HepG2 (cell line): ENCODE measurements around the gene FXYD1. TPM values are rescaled to one million over a fixed set of nuclear protein-coding genes. Genes with fewer than 3 reads are reported as not detected.

Experiments
- BCL6 ChIP-seq: IDR thresholded peaks from 2 replicates; pipeline ENCODE4 v1.6.1; 2016; ENCODE audit warnings: missing genetic modification reagents, missing compliant biosample characterization
- DMAP1 ChIP-seq: IDR thresholded peaks from 2 replicates; pipeline ENCODE4 v1.6.1; 2016
- ELF3 ChIP-seq: IDR thresholded peaks from 2 replicates; pipeline ENCODE4 v1.6.1; 2016; ENCODE audit warnings: missing genetic modification reagents, missing compliant biosample characterization
- HCFC1 ChIP-seq: fragments of 150-350 bp; IDR thresholded peaks from 2 replicates; pipeline ENCODE4 v1.6.1; 2014; ENCODE audit warnings: low read depth, low read length
- HNRNPK ChIP-seq: fragments of 200-400 bp; formaldehyde crosslinking; IDR thresholded peaks from 2 replicates; pipeline ENCODE4 v1.6.1; 2018; ENCODE audit warnings: low read length, low read depth, moderate library complexity, mild to moderate bottlenecking; ENCODE audit not compliant: poor library complexity, severe bottlenecking
- KDM1A ChIP-seq: IDR thresholded peaks from 2 replicates; pipeline ENCODE4 v1.6.1; 2016; ENCODE audit warnings: missing compliant biosample characterization
- KLF16 ChIP-seq, 2 experiments: sonication (generic) in 1 of 2; formaldehyde crosslinking in 1 of 2; IDR thresholded peaks; 2 replicates each; pipeline versions ENCODE4 v1.6.1 to v1.8.0; 2016 to 2023; ENCODE audit warnings: missing genetic modification reagents in 2 of 2, missing compliant biosample characterization in 1 of 2
- MIXL1 ChIP-seq: IDR thresholded peaks from 2 replicates; pipeline ENCODE4 v1.6.1; 2016
- NKX3-1 ChIP-seq: sonication (generic); formaldehyde crosslinking; IDR thresholded peaks from 2 replicates; pipeline ENCODE4 v1.5.0; 2020; ENCODE audit warnings: missing genetic modification reagents
- NPAS2 ChIP-seq: sonication (generic); formaldehyde crosslinking; IDR thresholded peaks from 2 replicates; pipeline ENCODE4 v1.8.0; 2022; ENCODE audit warnings: mild to moderate bottlenecking, missing genetic modification reagents, borderline replicate concordance
- NR2F6 ChIP-seq, 2 experiments: IDR thresholded peaks; 2 replicates each; pipeline ENCODE4 v1.6.1; 2016; ENCODE audit warnings: antibody characterized with exemption in 1 of 2, mild to moderate bottlenecking in 1 of 2
- SMARCE1 ChIP-seq: fragments of 450-650 bp; IDR thresholded peaks from 2 replicates; pipeline ENCODE4 v1.6.1; 2017; ENCODE audit warnings: borderline replicate concordance
- XRCC5 ChIP-seq: fragments of 200-400 bp; formaldehyde crosslinking; optimal IDR thresholded peaks from 2 replicates; pipeline ENCODE3; 2017; ENCODE audit warnings: mild to moderate bottlenecking, low read length
- ZKSCAN5 ChIP-seq: sonication (generic); formaldehyde crosslinking; IDR thresholded peaks from 2 replicates; pipeline ENCODE4 v1.5.1; 2020; ENCODE audit warnings: mild to moderate bottlenecking, missing genetic modification reagents
- ZNF230 ChIP-seq: sonication (generic); formaldehyde crosslinking; IDR thresholded peaks from 2 replicates; pipeline ENCODE4 v1.4.0; 2020; ENCODE audit warnings: mild to moderate bottlenecking, missing genetic modification reagents
- ZNF337 ChIP-seq: sonication (generic); formaldehyde crosslinking; IDR thresholded peaks from 2 replicates; pipeline ENCODE4 v1.5.1; 2020; ENCODE audit warnings: missing genetic modification reagents, low read depth, mild to moderate bottlenecking, borderline replicate concordance
- ZNF543 ChIP-seq: sonication (generic); formaldehyde crosslinking; IDR thresholded peaks from 2 replicates; pipeline ENCODE4 v1.4.0; 2020; ENCODE audit warnings: mild to moderate bottlenecking, missing genetic modification reagents
- ZNF660 ChIP-seq: sonication (generic); formaldehyde crosslinking; IDR thresholded peaks from 2 replicates; pipeline ENCODE4 v1.5.1; 2020; ENCODE audit warnings: mild to moderate bottlenecking, low read depth, missing genetic modification reagents, borderline replicate concordance
- ZNF746 ChIP-seq: sonication (generic); formaldehyde crosslinking; IDR thresholded peaks from 2 replicates; pipeline ENCODE4 v1.8.0; 2022; ENCODE audit warnings: mild to moderate bottlenecking, missing genetic modification reagents
- ZNF792 ChIP-seq: IDR thresholded peaks from 2 replicates; pipeline ENCODE4 v1.6.1; 2016
- polyA plus RNA-seq, 8 experiments: library from polyadenylated mRNA; depleted of rRNA in 3 of 8; stranded (reverse) in 7 of 8; unstranded in 1 of 8; fragments of >200 nt; fragmentation: Illumina TruSeq in 4 of 8; extraction: Trizol in 4 of 8; gene quantifications; 2 replicates each; pipeline versions ENCODE4 v1.2.1 to v1.2.3, GENCODE V29; 2011 to 2016; ENCODE audit warnings: low read depth in 4 of 8, missing spikeins in 1 of 8, mixed read lengths in 1 of 8; ENCODE audit not compliant: insufficient read depth in 1 of 8
- total RNA-seq, 5 experiments: library from RNA; depleted of rRNA; stranded (reverse); fragments of >200 nt; fragmentation: Illumina TruSeq; extraction: Trizol; gene quantifications; 2 replicates each; pipeline ENCODE4 v1.2.3, GENCODE V29; 2016; ENCODE audit warnings: low read depth in 1 of 5
- TF ChIP-seq, protein P1 (sequence below): sonication (generic); formaldehyde crosslinking; IDR thresholded peaks from 2 replicates; pipeline ENCODE4 v1.4.0; 2020; ENCODE audit warnings: mild to moderate bottlenecking, low read depth, missing genetic modification reagents
- TF ChIP-seq, protein P2 (sequence below): sonication (generic); formaldehyde crosslinking; IDR thresholded peaks from 2 replicates; pipeline ENCODE4 v1.4.0; 2020; ENCODE audit warnings: missing genetic modification reagents, borderline replicate concordance
- TF ChIP-seq, protein P3 (sequence below): IDR thresholded peaks from 2 replicates; pipeline ENCODE4 v1.6.1; 2012; ENCODE audit warnings: low read depth, low read length, improper control_type of control experiment
- TF ChIP-seq, protein P4 (sequence below): sonication (generic); formaldehyde crosslinking; IDR thresholded peaks from 2 replicates; pipeline ENCODE4 v1.4.0; 2020; ENCODE audit warnings: missing genetic modification reagents

The FXYD1 gene
- total and polyA plus RNA-seq, 2 of the 13 experiments (the other 11 are each of a cell fraction or from before 2014, with no cell fraction given), result 31.2 TPM; not detected in 1

DNA sequence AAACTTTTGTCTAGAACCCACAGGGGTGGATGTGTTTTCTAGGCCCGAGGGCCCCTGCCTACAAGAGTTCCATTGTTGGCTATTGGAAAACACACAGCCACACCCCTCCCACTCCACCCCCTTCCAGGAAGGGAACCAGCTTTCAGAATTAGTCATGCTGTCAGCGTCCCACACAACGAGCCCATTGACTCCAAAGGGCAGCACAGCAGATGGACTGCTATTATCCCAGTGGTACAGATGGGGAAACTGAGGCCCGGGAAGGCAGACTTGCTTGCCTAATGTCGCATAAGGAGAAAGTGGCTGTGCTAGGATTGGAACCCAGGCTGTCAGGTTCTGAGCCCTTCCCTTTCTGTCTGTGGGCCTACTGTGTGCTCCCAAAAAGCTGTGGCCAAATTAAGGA, 31.1 kb upstream of the FXYD1 start (continued):
- TF ChIP-seq, protein P1, sequence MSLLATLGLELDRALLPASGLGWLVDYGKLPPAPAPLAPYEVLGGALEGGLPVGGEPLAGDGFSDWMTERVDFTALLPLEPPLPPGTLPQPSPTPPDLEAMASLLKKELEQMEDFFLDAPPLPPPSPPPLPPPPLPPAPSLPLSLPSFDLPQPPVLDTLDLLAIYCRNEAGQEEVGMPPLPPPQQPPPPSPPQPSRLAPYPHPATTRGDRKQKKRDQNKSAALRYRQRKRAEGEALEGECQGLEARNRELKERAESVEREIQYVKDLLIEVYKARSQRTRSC (CRISPR knock-in tag), result no peak
- TF ChIP-seq HNRNPK (no peak), ZNF543 (CRISPR knock-in tag) (no peak), ZKSCAN5 (CRISPR knock-in tag) (no peak), BCL6 (CRISPR knock-in tag) (peak; percentile 48; the same call in 1 of the 2 replicates), MIXL1 (CRISPR knock-in tag) (no peak), KDM1A (peak; percentile 83), ZNF660 (CRISPR knock-in tag) (no peak), SMARCE1 (no peak), ELF3 (peak; percentile 79), ZNF746 (CRISPR knock-in tag) (peak; percentile 32; the same call in 1 of the 2 replicates), ZNF230 (CRISPR knock-in tag) (no peak), KLF16 (CRISPR knock-in tag; IDR thresholded peaks at IDR 0.05) (no peak; a peak in 1 of 4 replicates), ZNF792 (CRISPR knock-in tag) (0 out of 2 replicates have a peak, but pooled peaks have one; percentile 49), ZNF337 (CRISPR knock-in tag) (no peak), NPAS2 (no peak), HCFC1 (no peak), XRCC5 (peak; percentile 67), DMAP1 (CRISPR knock-in tag) (no peak), NKX3-1 (no peak), NR2F6 (IDR thresholded peaks at IDR 0.05) (no peak), NR2F6 (CRISPR knock-in tag; IDR thresholded peaks at IDR 0.05) (peak; percentile 63; the same call in 1 of the 2 replicates)
- TF ChIP-seq, protein P2, sequence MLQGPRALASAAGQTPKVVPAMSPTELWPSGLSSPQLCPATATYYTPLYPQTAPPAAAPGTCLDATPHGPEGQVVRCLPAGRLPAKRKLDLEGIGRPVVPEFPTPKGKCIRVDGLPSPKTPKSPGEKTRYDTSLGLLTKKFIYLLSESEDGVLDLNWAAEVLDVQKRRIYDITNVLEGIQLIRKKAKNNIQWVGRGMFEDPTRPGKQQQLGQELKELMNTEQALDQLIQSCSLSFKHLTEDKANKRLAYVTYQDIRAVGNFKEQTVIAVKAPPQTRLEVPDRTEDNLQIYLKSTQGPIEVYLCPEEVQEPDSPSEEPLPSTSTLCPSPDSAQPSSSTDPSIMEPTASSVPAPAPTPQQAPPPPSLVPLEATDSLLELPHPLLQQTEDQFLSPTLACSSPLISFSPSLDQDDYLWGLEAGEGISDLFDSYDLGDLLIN (CRISPR knock-in tag), result no peak
- TF ChIP-seq, protein P3, sequence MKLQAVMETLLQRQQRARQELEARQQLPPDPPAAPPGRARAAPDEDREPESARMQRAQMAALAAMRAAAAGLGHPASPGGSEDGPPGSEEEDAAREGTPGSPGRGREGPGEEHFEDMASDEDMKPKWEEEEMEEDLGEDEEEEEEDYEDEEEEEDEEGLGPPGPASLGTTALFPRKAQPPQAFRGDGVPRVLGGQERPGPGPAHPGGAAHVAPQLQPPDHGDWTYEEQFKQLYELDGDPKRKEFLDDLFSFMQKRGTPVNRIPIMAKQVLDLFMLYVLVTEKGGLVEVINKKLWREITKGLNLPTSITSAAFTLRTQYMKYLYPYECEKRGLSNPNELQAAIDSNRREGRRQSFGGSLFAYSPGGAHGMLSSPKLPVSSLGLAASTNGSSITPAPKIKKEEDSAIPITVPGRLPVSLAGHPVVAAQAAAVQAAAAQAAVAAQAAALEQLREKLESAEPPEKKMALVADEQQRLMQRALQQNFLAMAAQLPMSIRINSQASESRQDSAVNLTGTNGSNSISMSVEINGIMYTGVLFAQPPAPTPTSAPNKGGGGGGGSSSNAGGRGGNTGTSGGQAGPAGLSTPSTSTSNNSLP, result no peak
- TF ChIP-seq, protein P4, sequence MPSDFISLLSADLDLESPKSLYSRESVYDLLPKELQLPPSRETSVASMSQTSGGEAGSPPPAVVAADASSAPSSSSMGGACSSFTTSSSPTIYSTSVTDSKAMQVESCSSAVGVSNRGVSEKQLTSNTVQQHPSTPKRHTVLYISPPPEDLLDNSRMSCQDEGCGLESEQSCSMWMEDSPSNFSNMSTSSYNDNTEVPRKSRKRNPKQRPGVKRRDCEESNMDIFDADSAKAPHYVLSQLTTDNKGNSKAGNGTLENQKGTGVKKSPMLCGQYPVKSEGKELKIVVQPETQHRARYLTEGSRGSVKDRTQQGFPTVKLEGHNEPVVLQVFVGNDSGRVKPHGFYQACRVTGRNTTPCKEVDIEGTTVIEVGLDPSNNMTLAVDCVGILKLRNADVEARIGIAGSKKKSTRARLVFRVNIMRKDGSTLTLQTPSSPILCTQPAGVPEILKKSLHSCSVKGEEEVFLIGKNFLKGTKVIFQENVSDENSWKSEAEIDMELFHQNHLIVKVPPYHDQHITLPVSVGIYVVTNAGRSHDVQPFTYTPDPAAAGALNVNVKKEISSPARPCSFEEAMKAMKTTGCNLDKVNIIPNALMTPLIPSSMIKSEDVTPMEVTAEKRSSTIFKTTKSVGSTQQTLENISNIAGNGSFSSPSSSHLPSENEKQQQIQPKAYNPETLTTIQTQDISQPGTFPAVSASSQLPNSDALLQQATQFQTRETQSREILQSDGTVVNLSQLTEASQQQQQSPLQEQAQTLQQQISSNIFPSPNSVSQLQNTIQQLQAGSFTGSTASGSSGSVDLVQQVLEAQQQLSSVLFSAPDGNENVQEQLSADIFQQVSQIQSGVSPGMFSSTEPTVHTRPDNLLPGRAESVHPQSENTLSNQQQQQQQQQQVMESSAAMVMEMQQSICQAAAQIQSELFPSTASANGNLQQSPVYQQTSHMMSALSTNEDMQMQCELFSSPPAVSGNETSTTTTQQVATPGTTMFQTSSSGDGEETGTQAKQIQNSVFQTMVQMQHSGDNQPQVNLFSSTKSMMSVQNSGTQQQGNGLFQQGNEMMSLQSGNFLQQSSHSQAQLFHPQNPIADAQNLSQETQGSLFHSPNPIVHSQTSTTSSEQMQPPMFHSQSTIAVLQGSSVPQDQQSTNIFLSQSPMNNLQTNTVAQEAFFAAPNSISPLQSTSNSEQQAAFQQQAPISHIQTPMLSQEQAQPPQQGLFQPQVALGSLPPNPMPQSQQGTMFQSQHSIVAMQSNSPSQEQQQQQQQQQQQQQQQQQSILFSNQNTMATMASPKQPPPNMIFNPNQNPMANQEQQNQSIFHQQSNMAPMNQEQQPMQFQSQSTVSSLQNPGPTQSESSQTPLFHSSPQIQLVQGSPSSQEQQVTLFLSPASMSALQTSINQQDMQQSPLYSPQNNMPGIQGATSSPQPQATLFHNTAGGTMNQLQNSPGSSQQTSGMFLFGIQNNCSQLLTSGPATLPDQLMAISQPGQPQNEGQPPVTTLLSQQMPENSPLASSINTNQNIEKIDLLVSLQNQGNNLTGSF (CRISPR knock-in tag), result no peak
